Thoracic aorta (tissue), 2 donors: ENCODE results near the gene LAMC3. TPM values are rescaled to one million over a fixed set of nuclear protein-coding genes. Genes with fewer than 3 reads are reported as not detected.

Experiments used
- ATAC-seq: fragments of 150-250 bp; one replicate; pipeline ENCODE4 v1.8.0; 2017; ENCODE audit warnings: low read depth; ENCODE audit not compliant: insufficient number of reproducible peaks, low FRiP score
- DNase-seq: peaks from one replicate; pipeline ENCODE4 v3.0.0-alpha.2; 2020; ENCODE audit warnings: low spot score
- H3K27ac ChIP-seq, 2 donors: fragments of 200-600 bp; sonication (generic); 1 replicate in 1 of 2; 2 replicates in 1 of 2; pipeline ENCODE4 v1.5.1; 2016; ENCODE audit warnings: mild to moderate bottlenecking in 2 of 2, moderate library complexity in 2 of 2
- H3K27me3 ChIP-seq: fragments of 200-600 bp; sonication (generic); replicated peaks from 2 replicates; pipeline ENCODE4 v1.6.0; 2016; ENCODE audit warnings: mild to moderate bottlenecking; ENCODE audit not compliant: insufficient read depth
- H3K36me3 ChIP-seq: fragments of 200-600 bp; sonication (generic); one replicate; pipeline ENCODE4 v1.5.1; 2016
- H3K4me1 ChIP-seq, 2 donors: fragments of 200-600 bp; sonication (generic); 1 replicate in 1 of 2; 2 replicates in 1 of 2; pipeline versions ENCODE4 v1.5.1 to v1.6.0; 2016; ENCODE audit warnings: low read depth in 2 of 2, mild to moderate bottlenecking in 1 of 2; ENCODE audit not compliant: control insufficient read depth in 1 of 2
- H3K4me3 ChIP-seq: fragments of 200-600 bp; sonication (generic); 2 replicates; pipeline ENCODE4 v1.5.1; 2016; ENCODE audit warnings: mild to moderate bottlenecking
- H3K9me3 ChIP-seq: fragments of 200-600 bp; sonication (generic); 2 replicates; pipeline ENCODE4 v1.5.1; 2016
- CTCF ChIP-seq: fragments of 200-600 bp; sonication (generic); IDR thresholded peaks from one replicate; pipeline ENCODE4 v1.5.1; 2019; ENCODE audit warnings: antibody characterized with exemption
- total RNA-seq, 2 donors: library from RNA; depleted of rRNA; stranded (reverse); fragments of >200 nt; gene quantifications; one replicate each; pipeline versions ENCODE4 v1.1.0 to v1.2.3, GENCODE V29; 2016

Gene LAMC3
- total RNA-seq, 2 donors from 2014 or later = 0.54 to 2.8 TPM

- no peaks in the 10 kb centered on the region for H3K36me3 ChIP-seq
- no peak for ATAC-seq
- H3K27me3 ChIP-seq = no peaks in the 10 kb centered on the region
- no peak overlapping the region for H3K4me3 ChIP-seq
- DNase-seq = no peak
- no peak for TF ChIP-seq CTCF
- H3K27ac ChIP-seq = no peak overlapping the region
- no peaks in the 10 kb centered on the region for H3K9me3 ChIP-seq
- peaks cover 0 to 10% of the 10 kb centered on the region in 2 donors for H3K4me1 ChIP-seq
Measured at GRCh38 chr9:131018621-131019020, 9.6 kb downstream of the LAMC3 start.

- peak; percentile 28 for ATAC-seq
- Histone ChIP-seq H3K4me1 (peaks cover 0 to 10% of the 10 kb centered on the region in 2 donors), H3K9me3 (no peaks in the 10 kb centered on the region), H3K36me3 (no peaks in the 10 kb centered on the region), H3K27me3 (no peaks in the 10 kb centered on the region), H3K4me3 (no peak overlapping the region), H3K27ac (peak overlapping the region; percentile 59 to 63)
- no peak for DNase-seq
- no peak for TF ChIP-seq CTCF
Measured at GRCh38 chr9:131019388-131020239, 10.6 kb downstream of the LAMC3 start.

GRCh38 chr9:131020388-131020787, 11.4 kb downstream of the LAMC3 start:
- Histone ChIP-seq H3K27me3 (no peaks in the 10 kb centered on the region), H3K27ac (peak overlapping the region; percentile 59 to 63), H3K4me3 (no peak overlapping the region), H3K4me1 (peaks cover 0 to 10% of the 10 kb centered on the region in 2 donors), H3K9me3 (no peaks in the 10 kb centered on the region), H3K36me3 (no peaks in the 10 kb centered on the region)
- ATAC-seq = peak; percentile 61
- no peak for TF ChIP-seq CTCF
- no peak for DNase-seq

GRCh38 chr9:131020862-131021261, 11.9 kb downstream of the LAMC3 start:
- DNase-seq = no peak
- no peaks in the 10 kb centered on the region for H3K27me3 ChIP-seq
- no peak overlapping the region for H3K4me3 ChIP-seq
- no peak for ATAC-seq
- no peak for TF ChIP-seq CTCF
- no peaks in the 10 kb centered on the region for H3K9me3 ChIP-seq
- H3K36me3 ChIP-seq = no peaks in the 10 kb centered on the region
- H3K4me1 ChIP-seq = peaks cover 0 to 10% of the 10 kb centered on the region in 2 donors
- H3K27ac ChIP-seq = peak overlapping the region in 1 of 2 donors; percentile 1

- Histone ChIP-seq H3K4me3 (no peak overlapping the region), H3K36me3 (no peaks in the 10 kb centered on the region), H3K9me3 (no peaks in the 10 kb centered on the region), H3K4me1 (peaks cover 0 to 10% of the 10 kb centered on the region in 2 donors), H3K27me3 (no peaks in the 10 kb centered on the region), H3K27ac (no peak overlapping the region)
- DNase-seq (no peak), ATAC-seq (no peak)
- TF ChIP-seq CTCF = no peak
Measured at GRCh38 chr9:131021785-131022184, 12.8 kb downstream of the LAMC3 start.
